ENCODE results near the gene COMMD4.

GRCh38 chr15:75356006-75356405 lies 20.1 kb downstream of the COMMD4 start:
- TF ChIP-seq POLR2AphosphoS5 (IDR thresholded peaks at IDR 0.05) (no peak), CTCF (IDR thresholded peaks at IDR 0.05) (no peak), POLR2A (IDR thresholded peaks at IDR 0.05) (no peak), EP300 (IDR thresholded peaks at IDR 0.05) (no peak)

Data from suprapubic skin (tissue), 4 donors.